ENCODE results near the gene ADH1C. TPM values are rescaled to one million over a fixed set of nuclear protein-coding genes. Genes with fewer than 3 reads are reported as not detected.
"Not testable (repeated sequence)": the region's sequence is repeated elsewhere in the genome, so short reads cannot be mapped to it uniquely, and the experiment has no call there.

Gene ADH1C
- total RNA-seq, result 9.0 TPM

DNA sequence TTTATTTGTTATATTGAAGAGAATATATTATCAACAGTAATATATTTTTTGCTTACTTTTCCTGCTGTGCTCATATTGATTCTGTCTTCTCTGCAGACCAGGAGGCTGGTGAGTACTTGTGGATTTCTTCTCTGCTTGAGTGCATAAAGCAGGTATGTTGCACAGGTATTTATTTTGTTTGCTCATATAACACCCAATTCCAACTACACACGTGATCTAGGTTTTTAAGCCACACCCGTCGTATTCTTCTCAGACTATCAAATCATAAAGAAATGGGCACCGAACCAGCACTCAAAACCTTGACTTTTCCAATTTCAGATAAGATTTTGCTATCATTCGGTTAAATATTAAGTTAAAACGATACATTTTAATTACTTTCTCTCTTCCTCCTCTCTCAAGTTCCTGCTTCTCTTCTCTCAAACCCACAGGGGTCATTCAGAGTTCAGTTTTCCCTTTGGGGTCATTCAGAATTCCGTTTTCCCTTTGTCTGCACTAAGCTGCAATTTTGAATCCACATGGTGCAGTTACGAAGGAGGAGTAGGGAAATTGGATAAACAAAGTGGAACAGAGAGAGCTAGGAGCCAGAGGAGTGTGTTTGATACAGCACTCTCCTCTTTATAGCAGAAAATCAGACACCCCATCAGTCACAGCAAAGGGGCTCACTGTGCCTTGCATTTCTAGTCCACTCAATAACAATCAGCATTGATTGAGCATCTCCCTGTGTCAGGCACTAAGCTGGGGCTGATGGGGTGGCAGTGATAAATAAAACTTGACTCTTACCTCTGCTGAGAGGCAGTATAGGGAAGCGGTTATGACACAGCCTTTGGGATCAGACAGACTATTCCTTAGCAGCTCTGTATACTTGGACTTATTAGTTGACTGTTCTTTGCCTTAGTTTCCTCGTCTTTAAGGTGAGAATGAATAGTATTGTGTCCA is at the start of gene ADH1C:
Gene ADH1C (minus strand): TSS at position 145 of the 936 bp plus-strand sequence. CDS start 71 bp downstream, at position 74.
- DNase-seq, result peak; percentile 50

DNA sequence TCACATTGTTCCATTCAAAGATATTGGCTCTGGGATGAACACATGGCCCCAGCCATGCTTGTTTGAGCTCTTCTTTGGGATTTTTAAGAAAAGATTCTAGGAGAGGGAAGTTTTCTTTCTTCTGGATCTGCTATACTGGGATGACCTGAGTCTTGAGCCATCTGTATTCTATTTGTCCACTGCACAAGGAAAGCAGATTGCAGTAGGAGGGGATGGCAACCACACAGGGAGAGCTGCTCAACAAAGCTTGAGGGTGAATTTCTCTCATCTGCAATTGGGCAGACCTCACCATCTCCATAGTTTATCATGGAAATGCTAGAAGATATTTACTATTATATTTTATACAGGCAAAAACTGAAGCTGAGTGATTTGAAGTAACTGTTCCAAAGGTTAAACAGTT is 48.3 kb upstream of the ADH1C start:
- DNase-seq, result no peak

DNA sequence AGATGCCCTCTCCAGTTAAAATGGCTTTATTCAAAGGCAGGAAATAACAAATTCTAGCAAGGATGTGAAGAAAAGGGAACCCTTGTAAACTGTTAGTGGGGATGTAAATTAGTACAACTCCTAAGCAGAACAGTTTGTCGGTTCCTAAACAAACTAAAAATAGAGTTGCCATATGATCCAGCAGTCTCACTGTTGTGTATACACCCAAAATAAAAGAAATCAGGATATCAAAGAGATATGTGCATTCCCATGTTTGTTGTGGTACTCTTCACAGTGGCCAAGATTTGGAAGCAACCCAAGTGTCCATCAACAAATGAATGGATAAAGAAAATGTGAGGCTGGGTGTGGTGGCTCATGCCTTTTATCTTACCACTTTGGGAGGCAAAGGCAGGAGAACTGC is 46.5 kb upstream of the ADH1C start:
- DNase-seq, result no peak

DNA sequence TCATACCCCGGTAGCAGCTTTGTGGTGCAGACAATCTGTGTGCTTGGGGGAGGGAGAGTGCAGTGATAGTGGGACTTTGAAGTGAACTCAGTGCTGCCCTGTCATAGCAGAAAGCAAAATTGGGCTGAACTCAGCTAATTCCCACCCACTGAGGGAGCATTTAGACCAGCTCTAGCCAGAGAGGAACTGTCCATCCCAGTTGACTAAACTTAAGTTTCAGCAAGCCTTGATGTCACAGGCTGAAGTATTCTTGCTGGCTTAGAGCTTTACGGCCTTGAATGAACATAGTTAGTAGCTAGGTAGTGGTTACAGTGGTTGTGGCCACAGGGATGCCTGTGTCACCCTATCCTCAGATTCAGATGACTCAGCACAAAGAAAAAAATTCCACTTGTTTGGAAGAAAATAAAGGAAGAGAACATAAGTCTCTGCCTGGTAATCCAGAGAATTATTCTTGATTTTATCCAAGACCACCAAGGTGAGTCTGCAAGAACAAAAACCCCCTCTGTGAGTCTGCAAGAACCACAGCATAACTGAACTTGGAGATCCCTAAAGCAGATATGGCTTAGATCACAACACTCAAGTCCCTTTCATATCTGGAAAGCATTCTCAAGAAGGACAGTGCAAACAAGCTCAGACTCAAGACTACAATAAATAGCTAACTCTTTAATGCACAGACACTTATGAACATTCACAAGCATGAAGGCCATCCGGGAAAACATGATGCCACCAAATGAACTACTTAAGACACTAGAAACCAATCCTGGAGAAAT is 43.2 kb upstream of the ADH1C start:
- no peak for DNase-seq

DNA sequence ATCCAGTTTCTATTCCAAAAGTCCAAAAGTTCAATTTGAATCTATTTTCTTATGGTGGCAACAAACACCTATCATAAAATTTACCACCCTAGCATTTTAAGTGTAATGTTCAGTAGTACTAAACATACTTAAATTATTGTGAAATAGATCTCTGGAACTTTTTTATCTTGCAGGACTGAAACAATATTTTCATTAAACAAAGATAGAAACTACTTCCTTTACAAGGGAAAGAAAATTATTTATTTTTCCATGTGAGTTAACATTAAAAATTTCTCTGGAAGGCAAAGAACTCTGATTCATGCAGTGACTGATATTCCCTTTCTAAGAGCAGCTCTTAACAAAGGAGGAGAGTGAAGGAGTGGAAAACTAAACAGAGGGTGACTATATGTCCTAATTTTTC is 42.4 kb upstream of the ADH1C start:
- no peak for DNase-seq

DNA sequence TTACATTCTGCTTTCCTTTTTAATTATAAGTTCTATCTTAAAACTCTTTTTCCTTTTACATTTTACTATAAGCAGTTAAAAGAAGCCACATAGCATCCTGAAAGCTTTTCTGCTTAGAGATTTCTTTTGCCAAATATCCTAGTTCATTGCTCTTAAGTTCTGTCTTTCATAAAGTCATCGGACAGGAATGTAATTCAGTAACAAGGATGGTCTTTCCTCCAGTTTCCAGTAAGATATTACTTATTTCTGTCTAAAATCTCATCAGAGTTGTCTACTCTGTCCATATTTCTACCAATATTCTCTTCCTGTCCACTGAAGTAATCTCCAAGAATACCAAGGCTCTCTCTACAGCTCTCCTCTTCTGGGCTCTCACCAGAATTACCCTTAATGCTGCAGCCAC is 37.5 kb upstream of the ADH1C start:
- peak; percentile 19 for DNase-seq

DNA sequence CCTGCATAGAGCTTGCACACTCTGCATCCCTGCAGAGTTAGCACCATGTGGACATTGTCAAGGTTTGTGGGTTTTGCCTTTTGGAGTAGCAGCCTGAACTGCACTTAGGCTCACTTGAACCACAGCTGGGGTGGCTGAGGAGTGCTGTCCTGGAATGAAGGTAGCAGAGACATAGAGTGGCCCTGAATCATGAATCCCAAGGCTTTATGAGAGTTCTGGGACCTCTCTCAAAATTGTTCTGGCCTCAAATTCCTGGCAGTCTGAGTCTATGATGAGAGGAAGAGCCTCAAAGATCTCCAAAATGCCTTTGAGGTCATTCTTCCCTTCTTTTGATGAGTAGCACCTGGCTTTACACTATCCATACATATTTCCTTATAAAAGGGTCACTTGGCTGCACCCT is 37.1 kb upstream of the ADH1C start:
- DNase-seq, result no peak

DNA sequence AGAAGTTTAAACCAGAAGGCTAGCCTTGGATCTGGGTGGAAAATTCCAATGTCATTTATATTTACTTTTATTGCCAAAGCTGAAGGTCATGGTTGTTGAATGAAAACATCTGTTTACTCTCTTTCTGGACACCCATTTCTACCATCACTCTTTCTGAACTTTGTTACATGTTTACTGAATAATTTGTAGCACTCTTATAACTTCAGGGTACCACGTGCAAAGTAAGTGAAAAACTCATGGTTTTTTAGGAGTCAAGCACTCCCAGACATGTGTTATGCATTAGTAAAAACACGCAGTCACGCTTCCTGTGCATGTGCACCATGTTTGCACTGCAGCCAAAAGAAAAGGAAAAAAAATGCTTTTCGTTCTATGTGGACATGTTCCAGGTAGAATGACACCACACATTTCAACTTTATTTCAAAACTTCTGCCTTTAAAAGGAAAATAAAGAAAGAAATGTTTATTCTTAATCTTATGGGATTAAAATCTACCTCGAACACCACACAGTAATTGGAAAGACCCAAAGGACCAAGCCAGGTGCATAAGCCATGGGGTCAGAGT is 31.4 kb upstream of the ADH1C start:
- peak; percentile 90 for DNase-seq

DNA sequence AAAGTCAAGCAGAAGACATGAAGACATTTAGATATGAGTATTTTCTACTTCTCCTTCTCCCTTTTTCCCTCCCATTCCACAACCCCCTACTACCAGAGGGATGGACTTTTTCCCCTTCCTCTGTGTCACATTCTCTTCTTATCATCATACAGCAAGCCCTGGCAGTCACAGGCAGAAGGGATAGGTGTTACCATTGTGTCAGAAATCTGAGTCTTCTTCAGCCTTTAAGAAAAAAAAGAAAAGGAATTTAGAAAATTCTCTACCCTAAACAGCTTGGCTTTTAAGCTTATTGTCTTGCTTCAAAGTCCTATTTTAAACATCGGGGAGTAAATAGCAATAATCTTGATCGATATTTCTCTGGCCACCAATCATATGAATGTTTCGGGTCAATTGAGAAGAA is 30.9 kb upstream of the ADH1C start:
- DNase-seq, result no peak

DNA sequence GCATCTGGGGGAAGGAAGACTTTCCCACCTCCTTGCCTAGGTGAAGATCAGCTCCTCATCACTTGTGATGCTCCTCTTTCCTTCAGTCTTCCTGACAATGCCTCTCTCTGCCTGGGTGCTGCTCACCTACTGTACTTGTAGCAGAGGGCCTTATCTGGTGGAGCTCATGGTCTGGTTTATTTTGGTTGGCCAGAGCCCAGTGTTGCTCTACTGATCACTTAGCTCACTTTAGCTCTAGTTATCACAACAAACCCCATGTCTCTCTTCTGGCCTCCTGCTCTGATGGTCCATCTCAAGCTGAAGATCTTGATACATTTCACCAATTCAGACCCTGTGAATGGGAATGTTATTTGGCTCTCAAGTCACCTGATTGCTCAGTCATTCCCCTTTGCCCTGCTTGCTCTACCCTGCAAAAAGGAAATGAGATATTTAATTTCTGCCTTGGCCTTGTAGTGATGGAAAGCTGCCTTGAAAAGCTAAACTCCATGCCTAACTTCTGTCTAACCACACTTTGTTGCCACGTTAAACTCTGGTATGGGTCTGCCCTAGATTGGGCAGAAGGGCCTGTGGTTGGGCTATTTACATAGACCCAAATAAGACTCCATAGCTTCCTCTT is 30.3 kb upstream of the ADH1C start:
- no peak for DNase-seq

DNA sequence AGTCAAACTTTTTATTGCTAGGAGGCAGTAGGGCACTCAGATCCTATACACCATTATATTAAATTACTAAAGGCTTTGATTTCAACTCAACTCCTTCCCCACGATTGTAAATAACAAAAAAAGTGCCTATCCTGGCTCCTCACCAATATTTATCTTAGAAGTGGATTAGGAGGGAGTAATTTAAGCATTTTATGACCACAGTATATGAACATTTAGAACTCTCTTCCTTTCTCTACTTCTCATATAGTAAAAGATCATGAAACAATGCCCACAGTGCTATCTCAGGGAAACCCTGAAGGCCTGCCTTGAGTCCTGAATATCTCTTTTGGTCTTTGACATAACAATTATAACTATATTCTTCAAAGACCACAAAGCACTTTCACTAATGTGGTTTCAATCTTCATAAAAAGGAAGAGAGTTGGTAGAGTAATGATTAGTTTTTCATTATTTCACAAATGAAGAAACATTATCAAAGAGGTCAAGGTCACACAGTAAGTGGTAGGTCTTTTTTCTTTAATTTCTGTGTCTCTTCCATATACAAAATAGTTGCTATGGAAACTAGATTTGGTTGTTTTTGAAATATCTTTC is 29.1 kb upstream of the ADH1C start:
- no peak for DNase-seq

DNA sequence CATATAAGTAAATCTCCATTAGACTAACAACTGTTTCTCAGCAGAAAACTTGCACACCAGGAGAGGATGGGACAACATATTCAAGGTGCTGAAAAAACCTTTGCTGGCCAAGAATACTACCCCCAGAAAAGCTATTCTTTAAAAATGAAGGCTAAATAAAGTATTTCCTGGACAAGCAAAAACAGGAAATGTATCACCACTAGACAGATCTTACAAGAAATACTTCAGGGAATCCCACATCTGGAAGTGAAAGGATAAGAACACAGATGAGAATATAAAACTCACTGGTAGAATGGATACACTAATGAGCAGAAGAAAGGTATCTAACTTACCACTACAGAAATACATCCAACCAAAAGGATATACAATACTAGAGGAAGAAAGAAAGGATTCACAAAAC is 27.0 kb upstream of the ADH1C start:
- no peak for DNase-seq

DNA sequence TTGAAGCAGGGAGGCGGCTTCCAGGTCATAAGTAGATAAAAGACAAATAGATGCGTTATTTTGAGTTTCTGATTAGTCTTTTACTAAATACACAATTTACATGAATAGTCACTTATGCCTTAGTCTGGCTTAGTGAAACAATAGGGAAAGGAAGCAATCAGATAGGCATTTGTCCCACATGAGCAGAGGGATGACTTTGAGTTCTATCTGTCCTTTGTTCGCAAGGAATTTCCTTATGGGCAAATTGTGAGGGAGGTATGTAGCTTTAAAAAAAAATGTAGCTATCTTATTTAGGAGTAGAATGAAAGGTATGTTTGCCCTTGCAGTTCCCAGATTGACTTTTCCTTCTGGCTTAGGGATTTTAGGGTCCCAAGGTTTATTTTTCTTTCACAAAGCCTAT is 26.3 kb upstream of the ADH1C start:
- DNase-seq, result no peak

DNA sequence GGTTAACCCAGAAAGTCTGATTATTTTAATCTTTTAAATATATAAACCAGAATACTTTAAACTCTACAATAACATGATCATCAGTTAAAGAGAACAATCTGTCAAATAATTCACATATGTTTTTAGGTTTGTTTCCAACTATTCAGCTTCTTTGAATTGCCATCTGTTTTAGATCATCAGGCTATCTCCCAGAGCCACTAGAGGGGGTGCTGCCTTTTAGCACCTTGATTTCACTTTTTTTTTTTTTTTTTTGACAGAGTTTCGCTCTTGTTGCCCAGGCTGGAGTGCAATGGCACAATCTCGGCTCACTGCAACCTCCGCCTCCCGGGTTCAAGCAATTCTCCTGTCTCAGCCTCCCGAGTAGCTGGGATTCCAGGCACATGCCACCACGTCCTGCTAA is 24.8 kb upstream of the ADH1C start:
- DNase-seq, result not testable (repeated sequence)

DNA sequence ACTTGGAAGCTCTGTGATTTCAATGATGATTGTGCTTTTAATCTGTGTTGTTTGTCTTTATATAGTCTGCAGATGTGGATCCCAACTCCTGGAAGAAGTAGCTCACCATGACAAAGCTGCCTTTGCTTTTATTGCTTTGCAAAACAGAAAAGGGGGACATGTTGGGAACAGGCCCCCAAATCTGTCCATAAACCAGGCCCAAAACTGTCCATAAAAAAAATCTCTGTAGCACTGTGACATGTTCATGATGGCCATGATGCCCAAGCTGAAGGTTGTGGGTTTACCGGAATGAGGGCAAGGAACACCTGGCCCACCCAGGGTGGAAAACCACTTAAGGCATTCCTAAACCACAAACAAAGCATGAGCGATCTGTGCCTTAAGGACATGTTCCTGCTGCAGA is 19.9 kb upstream of the ADH1C start:
- not testable (repeated sequence) for DNase-seq

DNA sequence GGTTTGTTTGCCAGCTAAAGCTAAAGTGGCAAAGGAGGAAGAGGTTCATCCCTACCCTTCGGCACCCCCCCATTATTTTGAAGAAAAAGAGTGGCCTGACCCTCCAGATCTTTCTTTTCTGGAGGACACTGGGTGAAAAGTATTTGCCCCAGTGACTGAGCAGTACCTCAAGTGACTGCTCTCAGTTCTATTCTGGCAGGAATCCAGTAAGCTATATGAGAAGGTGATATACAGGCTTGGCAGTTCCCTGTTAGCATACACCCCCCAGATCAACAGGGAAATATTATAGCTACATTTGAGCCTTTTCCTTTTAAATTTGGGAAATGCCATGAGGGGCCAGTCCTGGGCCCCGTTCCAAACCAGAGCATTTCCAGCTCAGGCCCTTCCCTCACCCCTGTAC is 15.3 kb upstream of the ADH1C start:
- DNase-seq, result not testable (repeated sequence)

DNA sequence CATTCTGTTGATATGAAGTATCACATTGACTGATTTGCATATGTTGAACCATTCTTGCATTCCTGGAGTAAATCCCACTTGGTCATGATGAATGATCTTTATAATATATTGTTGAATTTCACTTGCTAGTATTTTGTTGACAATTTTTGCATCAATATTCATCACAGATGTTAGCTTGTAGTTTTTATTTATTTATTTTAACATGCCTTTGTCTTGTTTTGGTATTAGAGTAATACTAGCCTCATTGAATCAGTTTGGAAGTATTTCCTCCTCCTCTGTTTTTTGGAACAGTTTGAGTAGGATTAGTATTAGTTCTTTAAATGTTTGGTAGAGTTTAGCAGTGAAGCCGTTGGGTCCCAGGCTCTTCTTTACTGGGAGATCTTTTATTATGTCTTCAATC is 13.9 kb upstream of the ADH1C start:
- no peak for DNase-seq

DNA sequence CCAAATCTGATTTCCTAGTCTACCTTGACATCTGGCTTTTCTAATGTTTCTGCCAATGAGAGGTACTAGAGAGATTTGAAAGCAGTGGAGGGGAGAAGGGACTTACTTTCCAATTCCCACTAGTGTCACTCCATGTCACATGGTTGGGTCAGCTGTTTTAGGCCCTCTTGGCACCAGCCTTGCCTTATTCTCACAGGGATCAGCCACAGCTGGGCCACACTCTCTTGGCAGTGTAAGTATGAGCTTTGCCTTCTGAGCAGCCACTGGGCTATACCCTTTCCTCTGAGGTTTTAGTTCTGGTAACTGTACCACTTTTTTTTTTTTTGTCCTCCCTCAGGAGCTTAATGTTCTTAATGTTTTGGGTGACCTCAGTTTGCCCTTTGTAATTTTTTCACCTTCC is 10.2 kb upstream of the ADH1C start:
- DNase-seq, result peak; percentile 32

DNA sequence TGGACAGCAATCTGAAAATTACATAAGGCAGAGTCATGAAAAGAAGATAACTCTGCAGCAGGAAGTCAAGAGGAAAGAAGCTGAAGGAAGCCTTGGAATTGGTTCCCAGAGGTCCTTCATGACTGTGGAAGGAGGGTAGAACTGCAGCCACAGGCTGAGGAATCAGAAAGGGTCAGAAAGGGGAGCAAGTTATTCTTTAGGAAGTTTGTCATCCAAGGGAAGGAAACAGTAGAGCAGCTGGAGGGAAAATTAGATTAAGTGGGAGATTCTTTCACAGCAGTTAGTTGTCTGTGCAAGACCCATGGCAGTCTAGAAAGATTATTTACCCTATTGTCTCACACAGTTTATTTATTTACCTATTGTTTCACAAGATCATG is 9.3 kb upstream of the ADH1C start:
- DNase-seq, result no peak

DNA sequence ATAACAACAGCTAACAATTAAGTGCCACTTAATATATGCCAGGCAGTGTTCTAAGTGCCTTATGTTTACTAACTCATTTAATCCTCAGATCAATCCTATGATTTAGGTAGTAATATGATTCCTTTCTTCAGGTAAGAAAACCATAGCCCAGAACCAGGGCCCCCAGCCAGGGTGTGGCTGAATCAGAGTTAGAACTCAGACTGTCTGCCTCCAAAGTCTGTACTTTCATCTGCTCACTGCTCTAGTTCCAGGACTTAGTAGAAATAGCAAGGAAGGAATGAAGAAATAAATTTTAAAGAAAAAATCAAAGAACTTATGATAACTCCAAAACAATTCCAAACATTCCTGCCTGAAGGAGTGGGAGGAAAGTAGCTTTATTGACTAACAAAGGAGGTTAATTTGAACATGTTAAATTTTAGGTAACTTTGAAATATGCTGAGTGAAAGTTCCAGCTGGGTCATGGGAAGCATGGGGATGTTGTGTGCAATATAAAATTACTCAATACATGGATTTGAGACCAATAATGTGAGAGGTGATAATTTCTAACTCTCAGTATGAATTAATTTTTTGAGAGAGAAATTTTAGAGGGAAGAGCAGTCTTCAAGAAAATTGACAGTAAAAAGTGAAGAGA is 8.8 kb upstream of the ADH1C start:
- no peak for DNase-seq

DNA sequence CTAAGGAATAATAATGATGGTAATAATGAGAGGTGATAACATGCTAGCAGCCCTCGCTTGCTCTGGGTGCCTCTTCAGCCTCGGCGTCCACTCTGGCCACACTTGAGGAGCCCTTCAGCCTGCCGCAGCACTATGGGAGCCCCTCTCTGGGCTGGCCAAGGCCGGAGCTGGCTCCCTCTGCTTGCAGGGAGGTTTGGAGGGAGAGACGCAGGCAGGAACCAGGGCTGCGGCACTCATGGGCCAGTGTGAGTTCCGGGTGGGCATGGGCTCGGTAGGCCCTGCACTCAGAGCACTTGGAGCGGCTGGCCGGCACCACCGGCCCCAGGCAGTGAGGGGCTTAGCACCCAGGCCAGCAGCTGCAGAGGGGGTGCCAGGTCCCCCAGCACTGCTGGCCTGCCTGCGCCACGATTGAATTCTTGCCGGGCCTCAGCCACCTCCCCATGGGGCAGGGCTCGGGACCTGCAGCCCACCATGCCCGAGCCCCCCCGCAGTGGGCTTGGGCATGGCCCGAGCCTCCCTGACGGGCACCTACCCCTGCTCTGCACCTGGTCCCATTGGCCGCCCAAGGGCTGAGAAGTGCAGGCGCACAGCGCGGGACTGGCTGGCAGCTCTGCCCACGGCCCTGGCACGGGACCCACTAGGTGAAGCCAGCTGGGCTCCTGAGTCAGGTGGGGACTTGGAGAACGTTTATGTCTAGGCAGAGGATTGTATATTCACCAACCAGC is 7.1 kb upstream of the ADH1C start:
- DNase-seq, result no peak
